Endodermal cell (in vitro differentiated cells): ENCODE results near the gene CCDC91. TPM values are rescaled to one million over a fixed set of nuclear protein-coding genes. Genes with fewer than 3 reads are reported as not detected.

Source experiments
- DNase-seq: peaks from one replicate; pipeline ENCODE4 v3.0.0-alpha.2; 2017
- H3K27ac ChIP-seq: 2 replicates; pipeline ENCODE4 v1.5.1; 2013; ENCODE audit warnings: mild to moderate bottlenecking, low read depth, low read length, moderate library complexity
- H3K27me3 ChIP-seq: 2 replicates; pipeline ENCODE4 v1.6.1; 2013; ENCODE audit warnings: mild to moderate bottlenecking, low read length, moderate library complexity; ENCODE audit not compliant: insufficient read depth, control insufficient read depth, poor library complexity, severe bottlenecking
- H3K36me3 ChIP-seq: 2 replicates; pipeline ENCODE4 v1.7.0; 2013; ENCODE audit warnings: mild to moderate bottlenecking, low read length, moderate library complexity; ENCODE audit not compliant: control insufficient read depth, insufficient read depth
- H3K4me1 ChIP-seq: one replicate; pipeline ENCODE4 v1.7.0; 2013; ENCODE audit warnings: low read length; ENCODE audit not compliant: control insufficient read depth, insufficient read depth
- H3K4me3 ChIP-seq: 2 replicates; pipeline ENCODE4 v1.5.1; 2013; ENCODE audit warnings: mild to moderate bottlenecking, low read length, moderate library complexity
- H3K9ac ChIP-seq: 2 replicates; pipeline ENCODE4 v1.6.1; 2013; ENCODE audit warnings: mild to moderate bottlenecking, low read length, moderate library complexity; ENCODE audit not compliant: poor library complexity, severe bottlenecking; ENCODE audit errors: extremely low read depth
- H3K9me3 ChIP-seq: 2 replicates; pipeline ENCODE4 v1.6.1; 2013; ENCODE audit warnings: mild to moderate bottlenecking, low read length, moderate library complexity; ENCODE audit not compliant: control insufficient read depth
- H3K27ac Mint-ChIP-seq: 2 replicates; pipeline ENCODE4 v1.8.0; 2020; ENCODE audit warnings: mixed read lengths
- H3K27me3 Mint-ChIP-seq: 2 replicates; pipeline ENCODE4 v1.8.0; 2021; ENCODE audit warnings: mild to moderate bottlenecking, mixed read lengths; ENCODE audit not compliant: insufficient read depth
- H3K36me3 Mint-ChIP-seq: 2 replicates; pipeline ENCODE4 v1.8.0; 2020; ENCODE audit warnings: low read depth, mixed read lengths
- H3K4me1 Mint-ChIP-seq: 2 replicates; pipeline ENCODE4 v1.8.0; 2020; ENCODE audit warnings: mixed read lengths
- H3K4me3 Mint-ChIP-seq: 2 replicates; pipeline ENCODE4 v1.8.0; 2020; ENCODE audit warnings: mild to moderate bottlenecking, moderate library complexity, mixed read lengths
- H3K9me3 Mint-ChIP-seq: 2 replicates; pipeline ENCODE4 v1.8.0; 2020; ENCODE audit warnings: mild to moderate bottlenecking, mixed read lengths
- WGBS, 2 experiments: methylation state at CpG; one replicate each; pipeline versions ENCODE4 v1.1.5 to v1.1.7; 2013; ENCODE audit warnings: missing lambda C conversion rate in 2 of 2, mixed read lengths in 1 of 2; ENCODE audit not compliant: insufficient coverage in 1 of 2, insufficient read length in 1 of 2; 5-methylcytosine and 5-hydroxymethylcytosine counted together
- total RNA-seq, 2 donors: library from RNA; stranded (reverse); fragmentation: NEBNext Ultra II Directional in 1 of 2; extraction: Animal tissue kit (Norgen Biotek cat#: 25700) in 1 of 2; gene quantifications; 2 replicates in 1 of 2; 3 replicates in 1 of 2; pipeline ENCODE4 v1.2.1, GENCODE V29; 2021
- TF ChIP-seq, protein P1 (sequence below): fragments of 200-600 bp; sonication (generic); conservative IDR thresholded peaks from 2 replicates; pipeline ENCODE4 v1.5.0; 2021; ENCODE audit warnings: antibody characterized with exemption, mild to moderate bottlenecking

CCDC91 gene
- total RNA-seq, 2 donors from 2014 or later: 25.3 to 45.7 TPM

GRCh38 chr12:28178775-28179174 lies 11.5 kb upstream of the CCDC91 start:
- Mint-ChIP-seq H3K27ac (no peak overlapping the region), H3K4me1 (no peaks in the 10 kb centered on the region), H3K4me3 (no peak overlapping the region), H3K27me3 (no peaks in the 10 kb centered on the region), H3K36me3 (no peaks in the 10 kb centered on the region), H3K9me3 (peaks cover 2% of the 10 kb centered on the region)
- WGBS, 2 experiments: 91 to 96% methylated on average over 4 to 7 of the region's 7 CpGs
- H3K27me3 ChIP-seq: no peaks in the 10 kb centered on the region
- H3K36me3 ChIP-seq: no peaks in the 10 kb centered on the region
- H3K9ac ChIP-seq: no peak overlapping the region
- TF ChIP-seq, protein P1, sequence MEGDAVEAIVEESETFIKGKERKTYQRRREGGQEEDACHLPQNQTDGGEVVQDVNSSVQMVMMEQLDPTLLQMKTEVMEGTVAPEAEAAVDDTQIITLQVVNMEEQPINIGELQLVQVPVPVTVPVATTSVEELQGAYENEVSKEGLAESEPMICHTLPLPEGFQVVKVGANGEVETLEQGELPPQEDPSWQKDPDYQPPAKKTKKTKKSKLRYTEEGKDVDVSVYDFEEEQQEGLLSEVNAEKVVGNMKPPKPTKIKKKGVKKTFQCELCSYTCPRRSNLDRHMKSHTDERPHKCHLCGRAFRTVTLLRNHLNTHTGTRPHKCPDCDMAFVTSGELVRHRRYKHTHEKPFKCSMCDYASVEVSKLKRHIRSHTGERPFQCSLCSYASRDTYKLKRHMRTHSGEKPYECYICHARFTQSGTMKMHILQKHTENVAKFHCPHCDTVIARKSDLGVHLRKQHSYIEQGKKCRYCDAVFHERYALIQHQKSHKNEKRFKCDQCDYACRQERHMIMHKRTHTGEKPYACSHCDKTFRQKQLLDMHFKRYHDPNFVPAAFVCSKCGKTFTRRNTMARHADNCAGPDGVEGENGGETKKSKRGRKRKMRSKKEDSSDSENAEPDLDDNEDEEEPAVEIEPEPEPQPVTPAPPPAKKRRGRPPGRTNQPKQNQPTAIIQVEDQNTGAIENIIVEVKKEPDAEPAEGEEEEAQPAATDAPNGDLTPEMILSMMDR: no peak
- no peak overlapping the region for H3K27ac ChIP-seq
- no peak overlapping the region for H3K4me3 ChIP-seq
- no peaks in the 10 kb centered on the region for H3K9me3 ChIP-seq
- no peaks in the 10 kb centered on the region for H3K4me1 ChIP-seq
- no peak for DNase-seq

GRCh38 chr12:28180786-28181185 lies 9.5 kb upstream of the CCDC91 start:
- no peak overlapping the region for H3K4me3 ChIP-seq
- no peak overlapping the region for H3K27ac Mint-ChIP-seq
- no peak overlapping the region for H3K4me3 Mint-ChIP-seq
- no peak overlapping the region for H3K27ac ChIP-seq
- no peaks in the 10 kb centered on the region for H3K4me1 ChIP-seq
- no peaks in the 10 kb centered on the region for H3K9me3 ChIP-seq
- no peaks in the 10 kb centered on the region for H3K4me1 Mint-ChIP-seq
- H3K36me3 ChIP-seq: no peaks in the 10 kb centered on the region
- H3K27me3 ChIP-seq: no peaks in the 10 kb centered on the region
- no peak for DNase-seq
- no peaks in the 10 kb centered on the region for H3K27me3 Mint-ChIP-seq
- H3K9me3 Mint-ChIP-seq: peaks cover 3% of the 10 kb centered on the region
- no peak overlapping the region for H3K9ac ChIP-seq
- WGBS, 2 experiments: 88 to 94% methylated on average over 2 to 3 of the region's 3 CpGs
- H3K36me3 Mint-ChIP-seq: no peaks in the 10 kb centered on the region
- TF ChIP-seq, protein P1: no peak

GRCh38 chr12:28184375-28184774 lies 5.9 kb upstream of the CCDC91 start:
- DNase-seq: no peak
- H3K4me1 ChIP-seq: no peaks in the 10 kb centered on the region
- WGBS, 2 experiments: 95 to 100% methylated on average over 1 of the region's 1 CpG
- H3K9me3 ChIP-seq: no peaks in the 10 kb centered on the region
- no peak overlapping the region for H3K27ac ChIP-seq
- no peak overlapping the region for H3K4me3 ChIP-seq
- no peak overlapping the region for H3K9ac ChIP-seq
- no peaks in the 10 kb centered on the region for H3K4me1 Mint-ChIP-seq
- peaks cover 3% of the 10 kb centered on the region for H3K9me3 Mint-ChIP-seq
- TF ChIP-seq, protein P1: no peak
- H3K36me3 Mint-ChIP-seq: no peaks in the 10 kb centered on the region
- no peaks in the 10 kb centered on the region for H3K36me3 ChIP-seq
- no peak overlapping the region for H3K4me3 Mint-ChIP-seq
- no peaks in the 10 kb centered on the region for H3K27me3 ChIP-seq
- H3K27me3 Mint-ChIP-seq: no peaks in the 10 kb centered on the region
- H3K27ac Mint-ChIP-seq: no peak overlapping the region
